ENCODE measurements around the gene MED8. TPM values are rescaled to one million over a fixed set of nuclear protein-coding genes. Genes with fewer than 3 reads are reported as not detected.

Gene MED8
- total and polyA plus RNA-seq, 9 of the 15 experiments (the other 6 are each of a cell fraction or from before 2014, with no cell fraction given), result 23.0 to 120 (median 56.4) TPM

GRCh38 chr1:43344267-43344850 lies 45.2 kb downstream of the MED8 start (continued):
- TF ChIP-seq ILF3 (IDR thresholded peaks at IDR 0.05; ENCODE audit: borderline replicate concordance) (no peak), CSDE1 (IDR thresholded peaks at IDR 0.05) (no peak), NR4A1 (CRISPR knock-in tag; IDR thresholded peaks at IDR 0.05) (no peak), NR4A1 (tag; IDR thresholded peaks at IDR 0.05) (no peak), ATF1 (CRISPR knock-in tag; IDR thresholded peaks at IDR 0.05) (no peak), ATF1 (tag; IDR thresholded peaks at IDR 0.05) (no peak), TGIF2 (CRISPR knock-in tag; IDR thresholded peaks at IDR 0.05) (no peak), FOXP4 (CRISPR knock-in tag; IDR thresholded peaks at IDR 0.05; ENCODE audit: borderline replicate concordance) (no peak), ZNF384 (IDR thresholded peaks at IDR 0.05; ENCODE audit: low read depth, low read length) (no peak), FOXM1 (IDR thresholded peaks at IDR 0.05; ENCODE audit: low read depth) (no peak), FOXM1 (CRISPR knock-in tag; IDR thresholded peaks at IDR 0.05; ENCODE audit: low read depth) (no peak), SMAD4 (CRISPR knock-in tag; conservative IDR thresholded peaks at IDR 0.05) (peak; percentile 81), CEBPZ (IDR thresholded peaks at IDR 0.05; ENCODE audit: borderline replicate concordance, low read depth, low read length) (no peak), ID3 (CRISPR knock-in tag; IDR thresholded peaks at IDR 0.05) (no peak), ID3 (tag; IDR thresholded peaks at IDR 0.05) (no peak), TRIM28 (IDR thresholded peaks at IDR 0.05) (no peak), RBM17 (IDR thresholded peaks at IDR 0.05; ENCODE audit: borderline replicate concordance, low read depth, low read length) (no peak), BRD4 (IDR thresholded peaks at IDR 0.05) (no peak), DDX20 (tag; IDR thresholded peaks at IDR 0.05; ENCODE audit: low read depth) (no peak), E2F4 (CRISPR knock-in tag; IDR thresholded peaks at IDR 0.05; ENCODE audit: low read depth) (no peak), FOSL1 (tag; conservative IDR thresholded peaks at IDR 0.05) (no peak), GTF2F1 (IDR thresholded peaks at IDR 0.05; ENCODE audit: low read depth, low read length) (no peak), NCOR1 (IDR thresholded peaks at IDR 0.05) (peak; percentile 80), CBX5 (IDR thresholded peaks at IDR 0.05; ENCODE audit: borderline replicate concordance, low read depth) (no peak)
